Breast epithelium (tissue), 3 donors: ENCODE data around the gene ZNF302.

ENCODE experiments used
- CTCF ChIP-seq, 3 donors: fragments of 450-650 bp; IDR thresholded peaks; one replicate each; pipeline ENCODE4 v1.5.1; 2016 to 2017; ENCODE audit warnings: antibody characterized with exemption in 3 of 3, mild to moderate bottlenecking in 3 of 3, moderate library complexity in 3 of 3
- POLR2A ChIP-seq: fragments of 450-650 bp; IDR thresholded peaks from one replicate; pipeline ENCODE4 v1.6.1; 2016; ENCODE audit warnings: antibody characterized with exemption, mild to moderate bottlenecking, moderate library complexity

DNA sequence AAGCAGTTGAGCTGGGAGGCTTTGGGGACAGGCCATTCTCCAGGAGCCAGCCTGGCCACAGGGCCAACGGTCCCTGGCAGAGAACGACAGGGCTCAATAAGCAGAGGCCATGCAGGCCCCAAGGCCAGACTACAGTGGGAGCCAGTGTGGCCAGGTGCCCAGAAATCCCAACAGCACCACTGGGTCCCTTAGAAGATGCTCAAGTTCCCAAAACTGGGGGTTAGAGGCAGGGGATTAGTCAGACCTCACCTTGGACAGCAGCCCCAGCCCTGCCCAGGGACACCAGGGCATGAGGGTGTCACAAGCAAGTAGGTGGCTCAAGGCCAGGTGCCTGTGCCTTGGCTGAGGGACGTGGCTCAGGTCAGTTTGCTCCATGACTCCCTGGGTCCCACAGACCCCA, 13.3 kb upstream of the ZNF302 start:
- TF ChIP-seq CTCF (IDR thresholded peaks at IDR 0.05) (no peak), POLR2A (no peak)
